NCI-H1417 (cell line): ENCODE data around the gene SQOR.
"Not testable (repeated sequence)": the region's sequence is repeated elsewhere in the genome, so short reads cannot be mapped to it uniquely, and the experiment has no call there.

Source experiments
- DNase-seq, 3 experiments: peaks; one replicate each; lab custom pipeline; 2025; lab: John Stamatoyannopoulos, UW

The SQOR gene

GRCh38 chr15:45631776-45632175 is 3.1 kb upstream of the SQOR start:
- DNase-seq: no peak

DNA sequence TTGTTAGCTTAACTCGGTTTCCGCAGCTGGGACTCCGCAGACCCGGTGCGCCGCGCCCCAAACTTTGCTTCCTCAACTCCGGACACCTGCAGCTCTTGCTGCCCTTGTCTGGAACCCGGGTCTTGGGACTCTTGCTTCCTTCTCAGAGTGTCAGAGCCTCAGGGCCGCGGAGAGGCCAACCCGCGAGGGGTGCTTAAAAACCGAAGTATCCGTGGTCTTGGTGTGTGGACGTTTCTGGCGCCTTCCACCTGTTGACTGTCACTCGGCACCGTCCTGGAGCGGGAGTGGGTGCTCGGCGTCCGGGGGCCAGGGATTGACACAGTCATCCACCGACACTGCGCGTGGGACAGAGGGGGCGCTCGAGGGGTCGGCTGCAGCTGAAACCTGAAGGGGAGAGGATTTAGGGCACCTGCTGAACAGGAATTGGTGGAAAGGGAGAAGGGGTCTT is 386 bp downstream of the SQOR start:
- peak in 1 of 3 experiments; percentile 52 for DNase-seq

GRCh38 chr15:45635763-45636292 is 999 bp downstream of the SQOR start:
- no peak for DNase-seq

DNA sequence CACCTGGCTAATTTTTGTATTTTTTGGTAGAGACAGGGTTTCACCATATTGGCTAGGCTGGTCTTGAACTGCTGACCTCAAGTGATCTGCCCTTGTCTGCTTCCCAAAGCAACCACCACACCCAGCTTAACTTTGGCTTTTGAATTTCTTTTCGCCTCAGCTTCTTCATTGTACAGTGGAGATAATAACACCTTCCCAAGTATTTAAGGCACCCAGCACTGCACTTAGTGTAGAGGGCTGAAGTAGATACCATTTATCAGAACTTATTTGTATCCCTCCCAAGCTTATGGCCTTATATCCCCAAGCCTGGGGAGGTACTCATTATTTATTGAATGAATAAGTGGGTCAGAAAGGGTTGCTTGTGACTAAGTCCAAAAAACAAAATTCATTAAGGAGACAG is 2.3 kb downstream of the SQOR start:
- no peak for DNase-seq

GRCh38 chr15:45637552-45638033 is 2.8 kb downstream of the SQOR start:
- no peak for DNase-seq

- DNase-seq: no peak
These were observed 5.8 kb downstream of the SQOR start for GRCh38 chr15:45640616-45641015.

DNA sequence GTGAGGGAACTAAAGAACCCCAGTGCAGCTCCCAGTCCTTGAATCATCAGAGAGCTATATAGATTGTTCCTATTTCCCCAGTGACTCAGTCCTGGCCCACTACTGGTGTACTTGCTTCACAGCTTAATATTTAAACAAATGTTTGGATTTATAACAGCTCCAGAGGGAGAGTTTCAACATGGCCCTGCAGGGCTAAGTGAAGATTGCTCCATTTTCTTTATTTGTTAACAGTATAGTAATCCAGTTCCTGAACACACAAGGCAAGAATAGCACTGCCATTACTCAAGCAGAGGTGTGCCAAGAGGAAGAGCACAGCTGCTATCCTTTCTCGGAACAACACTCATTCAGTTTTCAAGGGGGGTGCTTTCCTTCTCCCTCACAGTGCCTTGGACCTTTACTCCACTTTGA is 6.5 kb downstream of the SQOR start:
- DNase-seq: no peak

DNA sequence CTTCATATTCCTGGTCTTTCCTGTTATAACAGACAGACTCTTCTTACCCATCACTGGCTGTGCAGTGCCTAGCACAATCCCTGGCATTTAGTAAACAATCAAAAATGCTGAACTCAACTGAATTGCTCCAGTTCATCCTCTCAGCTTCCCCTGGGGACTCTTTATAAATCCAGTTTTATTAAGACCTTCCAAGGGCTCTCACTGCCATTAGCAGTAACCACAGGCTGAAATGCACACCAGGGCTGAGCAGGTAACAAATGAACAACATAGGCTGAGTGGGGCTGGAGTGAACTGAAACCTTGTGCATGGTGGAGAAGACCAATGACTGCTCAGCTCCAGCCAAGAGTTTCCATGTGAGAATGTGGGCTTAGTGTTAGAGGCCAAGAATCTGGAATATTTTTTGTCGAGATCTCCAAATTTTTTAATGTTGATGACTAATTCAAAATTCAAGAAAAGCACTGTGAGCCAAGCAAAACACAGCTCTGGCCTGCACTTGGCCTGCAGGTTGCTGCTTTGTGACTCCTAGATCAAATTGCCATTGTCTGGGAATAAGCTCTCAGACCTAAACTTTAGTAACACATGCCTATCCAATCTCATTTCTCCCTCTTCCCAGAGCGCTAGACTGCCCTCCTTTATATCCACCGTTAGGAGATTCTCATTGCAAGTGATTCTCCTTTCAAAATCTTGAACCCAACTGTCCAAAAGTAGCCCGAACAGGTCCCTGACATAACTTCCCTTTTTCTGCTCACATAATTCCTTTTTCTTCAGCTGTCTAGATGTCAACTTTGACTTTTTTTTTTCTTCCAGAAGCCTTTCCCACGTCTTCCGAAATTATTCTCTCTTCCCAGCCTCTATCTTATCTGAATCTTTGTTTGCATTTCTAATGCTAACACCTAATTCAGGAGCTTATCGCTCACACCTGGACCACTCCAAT is 7.4 kb downstream of the SQOR start:
- peak in 1 of 3 experiments; percentile 48 for DNase-seq

DNA sequence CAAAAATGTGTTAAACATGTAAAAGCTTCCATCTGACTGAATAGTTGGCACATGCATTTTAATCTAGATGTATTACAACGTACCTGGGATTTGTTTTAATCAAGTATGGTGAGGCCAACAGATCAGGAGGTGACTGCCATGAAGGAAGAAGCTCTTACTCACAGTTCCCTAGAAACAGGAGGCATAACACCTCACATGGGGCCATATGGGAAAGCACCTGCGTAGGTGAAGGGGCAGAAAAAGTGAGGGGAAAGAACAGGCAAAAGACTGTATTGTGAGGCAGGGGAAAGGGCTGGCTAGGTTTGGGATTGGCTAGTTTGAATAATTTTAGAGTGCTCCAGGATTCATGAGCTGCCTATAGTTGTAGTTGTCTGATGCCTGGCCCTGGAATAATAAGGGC is 9.6 kb downstream of the SQOR start:
- no peak for DNase-seq

- no peak for DNase-seq
These were observed 10.5 kb downstream of the SQOR start for GRCh38 chr15:45645026-45645980.

GRCh38 chr15:45646220-45646619 is 11.4 kb downstream of the SQOR start:
- no peak for DNase-seq

DNA sequence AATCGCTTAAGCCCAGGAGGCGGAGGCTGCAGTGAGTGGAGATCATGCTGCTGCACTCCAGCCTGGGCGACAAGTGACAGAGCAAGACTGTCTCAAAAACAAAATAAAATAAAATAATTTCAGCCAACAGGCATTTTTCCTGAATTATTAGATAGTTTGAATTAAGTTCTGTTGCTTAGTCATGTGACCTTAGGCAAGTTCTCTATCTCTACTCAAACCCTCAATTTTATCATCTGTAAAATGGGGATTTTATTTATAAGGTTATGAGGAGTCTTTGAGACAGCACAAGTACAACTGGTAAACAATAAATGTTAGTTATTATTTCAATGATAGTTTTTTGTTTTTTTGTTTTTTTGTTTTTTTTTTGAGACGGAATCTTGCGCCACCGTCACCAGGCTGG is 13.0 kb downstream of the SQOR start:
- no peak for DNase-seq

DNA sequence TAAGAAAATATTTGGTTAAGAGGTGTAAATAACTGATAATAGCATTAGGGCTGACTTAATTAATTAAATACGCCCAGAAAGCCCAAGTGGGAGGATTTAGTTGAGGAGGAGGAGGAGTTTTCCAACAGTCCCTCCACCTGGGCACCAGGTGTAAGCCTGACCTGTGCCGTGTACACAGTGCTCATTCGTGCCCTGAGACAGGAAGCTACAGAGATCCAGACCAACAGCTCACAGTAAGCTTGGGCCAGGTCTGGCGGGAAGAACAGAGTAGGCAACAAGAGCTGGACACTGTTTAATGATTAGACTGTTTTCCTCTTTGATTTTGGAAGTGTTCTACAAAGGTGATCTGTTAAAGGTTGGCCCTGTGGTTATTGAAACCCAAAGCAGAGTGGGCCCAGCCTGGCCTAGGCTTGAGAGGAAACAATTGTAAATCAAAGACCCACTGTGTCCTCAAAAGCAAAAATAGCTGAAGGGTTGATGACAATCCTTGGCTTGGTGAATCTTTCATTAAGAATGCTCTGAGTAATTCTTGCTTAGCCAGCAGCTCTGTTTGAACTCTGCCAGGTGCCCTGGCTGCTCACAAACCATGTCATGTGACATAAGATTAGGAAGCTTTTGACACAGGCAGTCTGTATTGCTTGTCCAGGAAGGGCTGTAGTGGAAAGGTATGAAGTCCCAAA is 13.8 kb downstream of the SQOR start:
- DNase-seq: no peak

DNA sequence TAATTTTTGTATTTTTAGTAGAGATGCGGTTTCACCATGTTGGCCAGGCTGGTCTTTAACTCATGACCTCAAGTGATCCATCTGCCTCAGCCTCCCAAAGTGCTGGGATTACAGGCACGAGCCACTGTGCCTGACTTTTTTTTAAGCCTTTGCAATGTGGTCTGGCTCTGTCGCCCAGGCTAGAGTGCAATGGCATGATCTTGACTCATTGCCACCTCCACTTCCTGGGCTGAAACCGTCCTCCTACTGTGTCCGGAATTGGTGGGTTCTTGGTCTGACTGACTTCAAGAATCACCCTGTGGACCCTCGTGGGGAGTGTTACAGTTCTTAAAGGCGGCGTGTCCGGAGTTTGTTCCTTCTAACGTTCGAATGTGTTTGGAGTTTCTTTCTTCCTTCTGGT is 15.2 kb downstream of the SQOR start:
- not testable (repeated sequence) for DNase-seq

- DNase-seq: no peak
These were observed 16.2 kb downstream of the SQOR start for GRCh38 chr15:45650889-45651525.

DNA sequence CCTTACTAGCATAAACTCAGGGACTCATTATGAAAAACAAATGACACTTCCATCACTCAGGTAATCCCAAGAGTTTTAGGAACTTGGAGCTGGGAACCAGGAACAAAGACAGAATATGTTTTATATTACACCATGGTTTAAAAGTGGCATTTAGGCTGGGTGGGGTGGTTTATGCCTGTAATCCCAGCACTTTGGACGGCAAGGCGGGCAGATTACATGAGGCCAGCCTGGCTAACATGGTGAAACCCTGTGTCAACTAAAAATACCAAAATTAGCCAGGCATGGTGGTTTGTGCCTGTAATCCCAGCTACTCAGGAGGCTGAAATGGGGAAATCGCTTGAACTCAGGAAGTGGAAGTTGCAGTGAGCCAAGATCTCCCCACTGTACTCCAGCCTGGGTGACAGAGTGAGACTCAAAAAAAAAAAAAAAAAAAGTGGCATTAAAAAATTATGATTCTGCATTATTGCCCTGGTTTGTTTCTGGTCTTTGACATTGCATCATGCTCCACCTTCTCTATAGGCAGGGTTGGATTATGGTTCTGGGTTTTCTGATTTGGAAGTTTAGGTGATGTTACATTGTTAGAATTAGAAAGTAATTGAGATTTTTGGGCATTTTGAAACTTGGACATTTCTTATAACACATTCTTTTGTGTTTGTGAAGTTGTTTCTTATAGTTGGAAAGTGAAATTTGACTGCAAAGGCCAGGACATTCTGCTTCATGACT is 19.0 kb downstream of the SQOR start:
- no peak for DNase-seq

GRCh38 chr15:45654749-45655148 is 19.9 kb downstream of the SQOR start:
- no peak for DNase-seq

- no peak for DNase-seq
These were observed 22.4 kb downstream of the SQOR start for GRCh38 chr15:45657254-45657653.

DNA sequence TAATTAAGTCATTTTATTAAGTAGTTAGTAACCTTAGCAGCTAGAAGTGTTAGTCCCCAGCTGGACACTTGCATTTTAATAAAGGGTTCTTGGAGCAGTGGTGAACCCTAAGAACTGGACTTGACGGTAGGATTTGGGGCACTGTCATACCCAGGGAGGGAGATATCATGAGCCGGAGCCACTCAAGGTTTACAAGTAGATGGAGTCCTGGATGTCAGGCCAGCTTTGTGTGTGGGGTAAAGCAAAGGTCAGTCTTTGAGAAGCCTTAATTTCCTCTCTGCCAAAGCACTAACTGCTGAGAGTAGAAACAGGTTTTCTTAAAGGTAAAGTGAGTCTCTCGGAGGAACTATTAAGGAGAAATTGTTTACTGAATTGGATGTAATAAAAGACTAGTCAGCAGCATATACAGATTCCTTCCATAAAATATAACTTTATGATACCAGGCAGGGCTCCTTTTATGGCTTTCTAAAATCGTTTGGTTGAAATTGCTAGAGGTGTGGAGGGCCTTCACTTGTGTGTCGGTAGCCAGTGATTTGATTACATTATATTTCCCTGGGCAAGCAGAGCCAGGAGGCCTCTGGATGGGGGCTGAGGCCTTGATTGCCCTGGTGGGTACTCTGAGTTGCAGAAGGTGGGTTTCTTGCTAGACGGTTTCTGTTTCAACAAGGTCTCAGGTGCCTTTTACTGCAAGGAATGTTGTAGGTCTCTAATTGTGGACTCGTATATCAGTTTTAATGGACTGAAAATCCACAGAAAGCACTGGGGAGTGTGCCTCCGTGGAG is 23.1 kb downstream of the SQOR start:
- no peak for DNase-seq
